Activated CD4-positive, CD25-positive, alpha-beta regulatory T cell treated with anti-CD3 and anti-CD28 coated beads, Interleukin-2, amount 50 U/mL, for 24 hours (primary cell): Measurements from ENCODE around the gene FOXC2.
A peak's percentile ranks its signal among the peaks of the same experiment; 100 is the strongest.

Experiments used
- ATAC-seq, 2 donors: fragments of 150-1000 bp; cut with Tn5 transposase; one replicate each; pipeline ENCODE4 v1.10.0; 2021; ENCODE audit warnings: mild to moderate bottlenecking in 1 of 2, moderate library complexity in 1 of 2

The FOXC2 gene

GRCh38 chr16:86558355-86559193, 8.1 kb upstream of the FOXC2 start:
- no peak for ATAC-seq

- no peak for ATAC-seq
These were observed 6.8 kb upstream of the FOXC2 start for GRCh38 chr16:86559802-86560305.

GRCh38 chr16:86562356-86562755, 4.3 kb upstream of the FOXC2 start:
- no peak for ATAC-seq

GRCh38 chr16:86563469-86564345, 2.9 kb upstream of the FOXC2 start:
- ATAC-seq, result peak; percentile 76 to 86

- ATAC-seq, result no peak
These were observed 1.4 kb upstream of the FOXC2 start for GRCh38 chr16:86565181-86565631.

GRCh38 chr16:86565644-86566511, 751 bp upstream of the FOXC2 start:
- no peak for ATAC-seq

- ATAC-seq, result no peak
These were observed 504 bp downstream of the FOXC2 start for GRCh38 chr16:86566966-86567700.

GRCh38 chr16:86567701-86568581, 1.3 kb downstream of the FOXC2 start:
- ATAC-seq, result no peak

- ATAC-seq, result no peak
These were observed 2.3 kb downstream of the FOXC2 start for GRCh38 chr16:86568677-86569623.

GRCh38 chr16:86569701-86570447, 3.2 kb downstream of the FOXC2 start:
- ATAC-seq, result no peak

GRCh38 chr16:86570558-86571529, 4.2 kb downstream of the FOXC2 start:
- no peak for ATAC-seq

- ATAC-seq, result no peak
These were observed 4.9 kb downstream of the FOXC2 start for GRCh38 chr16:86571530-86571915.

- no peak for ATAC-seq
These were observed 5.5 kb downstream of the FOXC2 start for GRCh38 chr16:86572041-86572521.

- no peak for ATAC-seq
These were observed 6.0 kb downstream of the FOXC2 start for GRCh38 chr16:86572606-86573005.

- no peak for ATAC-seq
These were observed 6.6 kb downstream of the FOXC2 start for GRCh38 chr16:86573215-86573614.

GRCh38 chr16:86573646-86574508, 7.2 kb downstream of the FOXC2 start:
- no peak for ATAC-seq
